GM12878 (cell line): ENCODE measurements around the gene BARX2.

Experiments
- EZH2 ChIP-seq: IDR thresholded peaks from 2 replicates; pipeline ENCODE4 v1.6.1; 2012; ENCODE audit warnings: low read depth, mild to moderate bottlenecking, control low read depth, inconsistent platforms, low read length, borderline replicate concordance; ENCODE audit not compliant: control insufficient read depth
- RELA ChIP-seq: fragments of 450-650 bp; IDR thresholded peaks from 2 replicates; pipeline ENCODE4 v1.8.0; 2014; ENCODE audit warnings: borderline replicate concordance; ENCODE audit not compliant: partially characterized antibody
- REST ChIP-seq: IDR thresholded peaks from 2 replicates; pipeline ENCODE4 v1.6.1; 2012; ENCODE audit warnings: mild to moderate bottlenecking, low read depth, low read length
- SUZ12 ChIP-seq: fragments of 200-600 bp; sonication (generic); IDR thresholded peaks from one replicate; pipeline ENCODE4 v1.6.1; 2018; ENCODE audit warnings: antibody characterized with exemption, mild to moderate bottlenecking; ENCODE audit not compliant: unreplicated experiment
- TAF1 ChIP-seq: IDR thresholded peaks from 2 replicates; pipeline ENCODE4 v1.6.1; 2011; ENCODE audit warnings: mild to moderate bottlenecking, low read depth, low read length, borderline replicate concordance
- TF ChIP-seq, protein P1 (sequence below), 3 experiments: IDR thresholded peaks in 2 of 3; conservative IDR thresholded peaks in 1 of 3; 2 replicates each; pipeline ENCODE4 v1.5.1; 2011; ENCODE audit warnings: low read depth in 3 of 3, low read length in 3 of 3, mild to moderate bottlenecking in 3 of 3, control low read depth in 2 of 3, moderate library complexity in 2 of 3, inconsistent platforms in 1 of 3, mixed read lengths in 1 of 3; ENCODE audit not compliant: control insufficient read depth in 2 of 3, insufficient read depth in 1 of 3; ENCODE audit errors: extremely low read depth in 1 of 3

- no peak for TF ChIP-seq REST
- no peak for TF ChIP-seq TAF1
- TF ChIP-seq SUZ12 = no peak
- TF ChIP-seq, protein P1, sequence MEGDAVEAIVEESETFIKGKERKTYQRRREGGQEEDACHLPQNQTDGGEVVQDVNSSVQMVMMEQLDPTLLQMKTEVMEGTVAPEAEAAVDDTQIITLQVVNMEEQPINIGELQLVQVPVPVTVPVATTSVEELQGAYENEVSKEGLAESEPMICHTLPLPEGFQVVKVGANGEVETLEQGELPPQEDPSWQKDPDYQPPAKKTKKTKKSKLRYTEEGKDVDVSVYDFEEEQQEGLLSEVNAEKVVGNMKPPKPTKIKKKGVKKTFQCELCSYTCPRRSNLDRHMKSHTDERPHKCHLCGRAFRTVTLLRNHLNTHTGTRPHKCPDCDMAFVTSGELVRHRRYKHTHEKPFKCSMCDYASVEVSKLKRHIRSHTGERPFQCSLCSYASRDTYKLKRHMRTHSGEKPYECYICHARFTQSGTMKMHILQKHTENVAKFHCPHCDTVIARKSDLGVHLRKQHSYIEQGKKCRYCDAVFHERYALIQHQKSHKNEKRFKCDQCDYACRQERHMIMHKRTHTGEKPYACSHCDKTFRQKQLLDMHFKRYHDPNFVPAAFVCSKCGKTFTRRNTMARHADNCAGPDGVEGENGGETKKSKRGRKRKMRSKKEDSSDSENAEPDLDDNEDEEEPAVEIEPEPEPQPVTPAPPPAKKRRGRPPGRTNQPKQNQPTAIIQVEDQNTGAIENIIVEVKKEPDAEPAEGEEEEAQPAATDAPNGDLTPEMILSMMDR (IDR thresholded peaks at IDR 0.05 in 2 of 3, conservative IDR thresholded peaks at IDR 0.05 in 1 of 3; ENCODE audit: control insufficient read depth in 2 of 3, extremely low read depth in 1 of 3, insufficient read depth in 1 of 3, low read depth in 3 of 3, low read length in 3 of 3) = no peak
- TF ChIP-seq RELA = no peak
- no peak for TF ChIP-seq EZH2
These were observed 7.4 kb downstream of the BARX2 start for GRCh38 chr11:129383060-129383459.
